HG02571 (cell line): ENCODE results near the gene PRKCE.
"Not testable (repeated sequence)": the region's sequence is repeated elsewhere in the genome, so short reads cannot be mapped to it uniquely, and the experiment has no call there.

Experiments used
- ATAC-seq: cut with Tn5 transposase; IDR thresholded peaks from one replicate; pipeline ENCODE4 v1.9.1; 2021; ENCODE audit warnings: mild to moderate bottlenecking, moderate library complexity; ENCODE audit not compliant: unreplicated experiment

The PRKCE gene

GRCh38 chr2:45882707-45883602 lies 231.5 kb downstream of the PRKCE start:
- ATAC-seq: no peak

DNA sequence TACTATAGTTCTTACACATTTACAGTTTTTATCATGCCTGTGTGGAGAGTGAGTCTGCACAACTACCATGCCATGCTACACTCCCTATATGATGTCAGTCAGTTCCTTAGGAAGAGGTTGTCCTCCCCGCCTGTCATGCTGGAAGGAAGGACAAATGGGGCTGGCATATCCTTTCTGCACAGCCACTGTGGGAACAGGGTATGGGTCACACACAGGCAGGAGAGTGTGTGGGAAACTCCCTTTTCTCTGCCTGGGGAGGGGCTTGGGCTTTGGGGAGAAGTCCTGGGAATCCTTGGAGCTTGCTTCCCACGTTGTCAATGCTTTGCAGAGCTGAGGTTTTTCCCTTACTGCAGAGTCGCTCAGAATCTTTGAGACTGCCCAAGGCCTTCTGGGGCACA lies 232.1 kb downstream of the PRKCE start:
- no peak for ATAC-seq

DNA sequence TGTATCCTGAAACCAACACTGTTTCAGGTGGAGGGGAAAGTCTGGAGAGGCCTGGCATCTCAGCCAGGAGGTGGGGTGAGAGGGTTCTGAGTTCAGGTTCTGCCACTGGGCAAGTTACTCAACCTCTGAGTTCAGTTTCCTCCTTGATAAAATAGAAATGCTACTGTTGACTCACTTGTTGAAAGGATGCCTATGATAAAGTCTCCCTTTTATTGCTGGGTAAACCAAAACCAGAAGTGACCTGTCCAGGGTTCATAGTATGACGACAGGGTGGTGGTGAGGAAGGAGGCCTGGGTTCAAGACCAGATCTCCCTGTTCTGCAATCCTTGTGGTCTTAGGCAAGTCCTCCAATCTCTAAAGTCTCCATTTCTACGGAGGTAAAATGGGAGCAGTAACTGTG lies 232.7 kb downstream of the PRKCE start:
- ATAC-seq: no peak

DNA sequence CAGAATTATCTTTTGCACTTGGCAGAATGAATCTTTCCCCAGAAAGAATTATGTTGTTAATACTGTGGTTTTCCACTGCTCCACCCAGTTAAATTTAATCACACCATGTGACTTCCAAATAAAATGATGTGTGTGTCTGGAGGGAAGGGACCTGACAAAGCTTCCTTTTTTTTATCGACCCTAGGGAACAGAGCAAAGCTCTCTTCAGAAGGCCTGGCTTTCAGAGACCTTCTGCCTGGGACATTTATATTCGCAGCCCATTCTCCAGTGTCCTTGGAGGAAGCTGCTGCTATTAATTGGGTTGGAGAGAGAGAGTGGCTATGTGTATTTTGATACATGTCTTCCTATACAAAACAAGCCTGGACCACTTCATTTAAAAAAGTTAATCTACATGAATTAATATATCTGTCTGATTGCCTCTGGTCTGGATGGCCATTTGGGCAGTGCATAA lies 233.7 kb downstream of the PRKCE start:
- no peak for ATAC-seq

DNA sequence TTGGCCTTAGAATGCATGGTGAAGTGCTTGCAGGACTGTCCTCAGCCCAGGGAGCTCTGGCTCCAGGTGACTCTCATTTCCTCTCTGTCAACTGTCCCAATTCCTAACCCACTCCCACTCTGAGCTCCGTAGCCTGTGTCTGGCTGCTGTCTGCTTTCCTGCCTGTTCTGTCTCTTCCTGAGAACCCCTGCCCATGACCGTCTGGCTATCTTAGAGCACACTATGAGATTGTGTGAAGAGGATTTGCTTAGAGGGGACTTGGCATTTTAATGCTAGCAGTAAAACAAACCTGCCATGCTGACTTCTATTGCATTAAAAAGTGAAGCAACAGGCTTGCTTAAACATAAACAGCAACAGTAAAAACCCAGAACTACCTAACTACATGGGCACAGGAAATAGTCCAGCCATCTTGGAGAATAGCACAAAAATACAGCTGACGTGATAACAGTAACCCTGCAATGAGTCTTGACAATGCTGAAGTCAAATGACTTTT lies 234.7 kb downstream of the PRKCE start:
- ATAC-seq: no peak

GRCh38 chr2:45888167-45888566 lies 236.7 kb downstream of the PRKCE start:
- no peak for ATAC-seq

DNA sequence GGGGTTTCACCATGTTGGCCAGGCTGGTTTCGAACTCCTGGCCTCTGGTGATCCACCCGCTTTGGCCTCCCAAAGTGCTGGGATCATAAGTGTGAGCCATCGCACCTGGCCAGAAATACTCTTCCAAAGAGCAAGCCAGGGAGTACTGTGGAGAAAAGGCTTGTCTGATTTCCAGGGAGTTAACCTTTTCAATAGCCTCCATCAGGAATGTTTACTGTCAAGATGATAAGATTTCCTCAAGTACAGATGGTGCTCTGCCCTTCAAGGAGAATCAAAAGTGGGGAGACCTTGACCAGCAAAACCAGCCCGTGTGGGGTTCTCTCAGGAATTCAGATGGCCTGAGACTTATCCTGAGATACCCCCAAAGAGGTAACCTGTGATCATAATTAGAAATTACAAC lies 237.2 kb downstream of the PRKCE start:
- ATAC-seq: no peak

GRCh38 chr2:45889053-45889452 lies 237.6 kb downstream of the PRKCE start:
- ATAC-seq: peak; percentile 83

- peak; percentile 47 for ATAC-seq
These were observed 238.3 kb downstream of the PRKCE start for GRCh38 chr2:45889620-45890370.

DNA sequence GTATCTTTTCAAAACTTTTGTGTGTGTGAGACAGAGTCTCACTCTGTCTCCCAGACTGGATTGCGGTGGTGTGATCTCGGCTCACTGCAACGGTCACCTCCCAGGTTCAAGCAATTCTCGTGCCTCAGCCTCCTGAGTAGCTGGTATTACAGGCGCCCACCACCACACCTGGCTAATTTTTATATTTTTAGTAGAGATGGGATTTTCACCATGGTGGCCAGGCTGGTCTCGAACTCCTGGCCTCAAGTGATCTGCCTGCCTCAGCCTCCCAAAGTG lies 238.8 kb downstream of the PRKCE start:
- ATAC-seq: not testable (repeated sequence)

DNA sequence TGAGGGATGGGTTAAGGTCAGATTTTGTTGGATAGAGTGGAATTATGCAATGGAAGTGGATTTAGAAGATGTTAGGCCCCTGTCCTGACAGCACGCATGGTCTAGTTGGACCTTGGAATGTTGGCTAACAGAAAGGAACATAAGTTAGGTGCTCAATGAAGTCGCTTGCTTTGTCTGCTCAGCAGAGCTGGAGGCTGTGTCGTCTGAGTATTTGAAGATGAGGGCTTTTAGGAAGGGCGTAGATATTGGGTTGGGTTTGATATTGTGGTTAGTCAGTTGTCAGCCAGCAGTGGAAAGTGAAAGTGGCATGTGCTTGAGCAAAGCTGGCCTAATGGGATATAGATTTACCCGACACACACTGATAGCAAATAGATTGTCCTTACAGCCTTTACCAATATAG lies 239.3 kb downstream of the PRKCE start:
- ATAC-seq: no peak

DNA sequence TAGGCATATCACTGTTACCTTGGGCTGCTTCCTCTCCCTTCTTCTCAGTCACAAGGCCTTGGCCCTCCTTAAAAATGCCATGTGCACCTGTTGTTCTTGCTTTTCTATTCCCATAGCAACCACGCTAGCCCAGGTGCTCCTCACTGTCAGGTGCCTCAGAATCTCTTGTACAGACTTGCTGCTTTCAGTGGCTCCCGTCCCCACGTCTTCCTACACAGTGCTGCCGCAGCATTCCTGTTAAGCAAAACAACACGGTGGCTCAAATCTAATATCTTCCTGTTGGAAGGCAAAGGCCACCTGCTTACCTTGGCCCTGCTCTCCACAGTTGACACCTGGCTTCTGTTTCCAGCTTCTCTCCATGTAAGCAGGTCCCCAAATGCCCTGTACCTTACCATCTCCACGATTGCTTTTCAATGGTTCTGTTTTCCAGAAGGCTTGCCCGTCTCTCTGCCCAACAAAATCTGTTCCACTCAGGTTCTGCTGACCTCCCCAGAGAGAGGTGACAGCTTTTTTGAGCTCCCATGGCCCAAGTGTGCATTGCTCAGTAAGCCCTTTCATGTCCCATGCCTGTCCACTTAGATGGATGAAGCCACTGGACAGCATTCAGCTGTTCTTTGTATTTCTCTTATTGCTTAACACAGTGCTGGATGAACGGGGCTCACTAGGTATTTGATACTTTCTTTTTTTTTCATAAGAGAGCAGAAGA lies 240.4 kb downstream of the PRKCE start:
- no peak for ATAC-seq

DNA sequence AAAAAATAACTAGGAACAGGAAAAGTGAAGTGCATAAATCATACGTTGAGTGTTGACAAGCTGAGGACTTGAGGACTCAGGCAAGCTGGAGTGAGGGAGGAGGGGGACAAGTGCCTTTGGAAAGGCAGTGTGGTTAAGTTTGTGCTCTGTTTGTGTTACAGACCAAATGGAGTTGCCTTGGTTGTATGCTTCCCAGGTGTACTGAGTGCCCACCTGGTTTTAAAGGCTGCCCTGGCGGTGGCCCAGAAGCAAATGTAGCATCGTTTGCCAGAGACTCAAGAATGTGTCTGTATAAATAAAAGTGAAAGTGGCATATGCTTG lies 240.9 kb downstream of the PRKCE start:
- ATAC-seq: no peak

DNA sequence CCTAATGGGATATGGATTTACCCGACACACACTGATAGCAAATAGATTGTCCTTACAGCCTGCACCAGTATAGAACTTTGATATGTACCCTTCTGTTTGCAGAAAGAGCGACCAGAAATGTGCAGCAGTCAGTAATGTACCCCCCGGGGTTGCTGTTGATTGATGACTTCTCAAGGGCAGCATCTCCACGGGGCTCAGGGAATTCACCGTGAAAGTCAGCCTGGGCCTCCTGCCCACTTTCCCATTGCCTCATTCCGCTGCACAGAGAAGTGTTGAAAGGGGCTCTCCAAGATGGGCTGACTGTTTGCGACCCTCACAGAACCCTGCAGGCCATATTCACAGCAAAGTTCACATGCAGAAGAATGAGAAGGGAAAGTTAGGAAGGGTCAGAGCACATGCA lies 241.3 kb downstream of the PRKCE start:
- ATAC-seq: no peak

DNA sequence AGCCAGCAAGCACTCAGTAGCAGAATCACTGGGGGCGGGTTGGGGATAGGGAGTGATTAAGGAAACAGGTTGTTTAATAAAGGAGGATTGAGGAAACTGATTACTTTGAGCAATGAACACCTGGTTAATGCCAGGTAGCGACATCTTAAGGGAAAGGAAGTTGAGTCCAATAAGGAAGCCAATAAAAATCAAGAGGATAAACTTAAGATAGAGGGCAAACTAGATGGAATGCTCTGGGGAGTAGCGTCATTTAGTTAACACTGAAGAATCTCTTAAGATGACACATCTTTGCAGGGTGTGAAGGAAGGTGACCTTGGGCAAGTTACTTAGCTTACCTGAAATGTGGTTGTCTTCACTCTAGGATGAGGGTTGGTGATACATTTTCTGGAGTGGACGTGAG lies 242.7 kb downstream of the PRKCE start:
- ATAC-seq: no peak

- ATAC-seq: no peak
These were observed 243.9 kb downstream of the PRKCE start for GRCh38 chr2:45895241-45895861.

- ATAC-seq: no peak
These were observed 244.8 kb downstream of the PRKCE start for GRCh38 chr2:45896311-45896710.

- no peak for ATAC-seq
These were observed 246.4 kb downstream of the PRKCE start for GRCh38 chr2:45897842-45898241.

- ATAC-seq: no peak
These were observed 247.3 kb downstream of the PRKCE start for GRCh38 chr2:45898819-45899218.

GRCh38 chr2:45899926-45900325 lies 248.5 kb downstream of the PRKCE start:
- no peak for ATAC-seq

GRCh38 chr2:45901468-45902032 lies 250.1 kb downstream of the PRKCE start:
- ATAC-seq: no peak
